ENCODE measurements around the gene ALOX12B.

DNA sequence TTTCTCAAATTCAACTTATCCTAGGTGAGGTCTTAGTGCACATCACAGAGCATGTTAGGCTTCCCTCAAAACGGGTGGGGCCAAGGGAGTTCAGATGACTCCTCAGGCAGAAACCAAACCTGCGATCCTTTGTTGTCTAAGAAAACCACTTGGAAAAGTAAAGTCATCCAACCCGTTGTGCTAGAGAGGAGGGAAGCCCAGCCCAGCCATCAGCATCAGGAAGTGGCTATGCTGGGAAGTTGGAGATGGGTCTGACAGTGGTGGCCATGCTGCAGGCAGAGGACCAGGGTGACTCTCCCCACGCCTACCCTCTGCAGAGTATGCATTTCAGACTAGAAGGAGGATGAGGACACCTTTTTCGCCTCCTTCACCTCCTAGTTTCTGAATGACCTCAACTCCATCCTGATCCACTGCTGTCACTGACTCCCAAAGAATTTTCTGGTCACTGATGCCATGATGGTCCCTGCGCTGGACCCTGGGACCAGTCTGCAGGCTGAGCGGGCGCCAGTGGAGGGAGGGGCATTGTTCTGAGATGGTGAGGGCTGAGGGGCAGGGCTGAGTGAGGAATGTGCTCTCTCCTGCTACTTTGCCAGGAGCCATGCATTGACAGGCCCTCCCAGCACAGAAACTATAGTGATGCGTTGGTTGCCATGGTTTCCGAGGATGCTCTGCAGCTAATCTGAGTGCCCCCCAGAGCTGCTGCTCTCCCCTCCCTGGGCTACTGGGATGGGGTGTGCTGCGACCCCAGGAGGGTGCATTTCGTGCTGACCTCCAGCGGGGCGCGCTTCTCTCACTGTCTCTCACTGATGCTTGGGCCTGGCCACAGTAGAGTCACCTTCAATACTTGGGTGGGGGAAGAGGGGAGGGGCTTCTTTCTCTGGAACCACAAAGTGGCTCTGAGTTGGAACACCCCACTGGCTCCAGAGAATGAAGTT lies 20.4 kb downstream of the ALOX12B start:
- TF ChIP-seq, protein P1, sequence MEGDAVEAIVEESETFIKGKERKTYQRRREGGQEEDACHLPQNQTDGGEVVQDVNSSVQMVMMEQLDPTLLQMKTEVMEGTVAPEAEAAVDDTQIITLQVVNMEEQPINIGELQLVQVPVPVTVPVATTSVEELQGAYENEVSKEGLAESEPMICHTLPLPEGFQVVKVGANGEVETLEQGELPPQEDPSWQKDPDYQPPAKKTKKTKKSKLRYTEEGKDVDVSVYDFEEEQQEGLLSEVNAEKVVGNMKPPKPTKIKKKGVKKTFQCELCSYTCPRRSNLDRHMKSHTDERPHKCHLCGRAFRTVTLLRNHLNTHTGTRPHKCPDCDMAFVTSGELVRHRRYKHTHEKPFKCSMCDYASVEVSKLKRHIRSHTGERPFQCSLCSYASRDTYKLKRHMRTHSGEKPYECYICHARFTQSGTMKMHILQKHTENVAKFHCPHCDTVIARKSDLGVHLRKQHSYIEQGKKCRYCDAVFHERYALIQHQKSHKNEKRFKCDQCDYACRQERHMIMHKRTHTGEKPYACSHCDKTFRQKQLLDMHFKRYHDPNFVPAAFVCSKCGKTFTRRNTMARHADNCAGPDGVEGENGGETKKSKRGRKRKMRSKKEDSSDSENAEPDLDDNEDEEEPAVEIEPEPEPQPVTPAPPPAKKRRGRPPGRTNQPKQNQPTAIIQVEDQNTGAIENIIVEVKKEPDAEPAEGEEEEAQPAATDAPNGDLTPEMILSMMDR (IDR thresholded peaks at IDR 0.05) = no peak
- TF ChIP-seq POLR2A (IDR thresholded peaks at IDR 0.05) = no peak

Measured in lower leg skin (tissue), 3 donors.